Measurements from ENCODE around the gene CSRP3.

- TF ChIP-seq CTCF (IDR thresholded peaks at IDR 0.05), result no peak
- no peak for TF ChIP-seq EP300 (IDR thresholded peaks at IDR 0.05)
- TF ChIP-seq POLR2A (IDR thresholded peaks at IDR 0.05), result no peak
These were observed 27.9 kb upstream of the CSRP3 start for GRCh38 chr11:19229671-19230070.
